IPS-11a (cell line): ENCODE data around the gene LOC128125822.

Experiments used
- H3K4me3 ChIP-seq: one replicate; pipeline ENCODE4 v1.5.1; 2013; ENCODE audit warnings: low read depth, low read length, control low read depth

LOC128125822 gene

GRCh38 chr6:63554782-63555181, 17.5 kb upstream of the LOC128125822 start:
- no peak overlapping the region for H3K4me3 ChIP-seq

DNA sequence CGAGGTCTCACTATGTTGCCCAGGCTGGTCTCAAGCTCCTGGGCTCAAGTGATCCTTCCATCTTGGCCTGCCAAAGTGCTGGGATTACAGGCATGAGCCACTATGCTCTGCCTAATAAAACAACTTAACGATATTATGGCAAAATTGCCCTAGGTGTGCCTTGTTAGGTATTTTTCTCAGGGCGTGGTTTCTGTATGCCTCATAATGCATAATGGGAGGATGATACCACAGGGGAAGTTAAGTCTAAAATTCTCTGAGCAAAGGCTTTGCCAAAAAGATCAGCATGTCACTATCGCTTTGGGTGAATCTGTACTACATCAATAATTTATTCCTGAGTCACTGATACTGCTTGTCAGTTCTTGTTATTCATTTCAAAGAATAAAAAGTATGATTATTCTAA, 15.9 kb upstream of the LOC128125822 start:
- no peak overlapping the region for H3K4me3 ChIP-seq

DNA sequence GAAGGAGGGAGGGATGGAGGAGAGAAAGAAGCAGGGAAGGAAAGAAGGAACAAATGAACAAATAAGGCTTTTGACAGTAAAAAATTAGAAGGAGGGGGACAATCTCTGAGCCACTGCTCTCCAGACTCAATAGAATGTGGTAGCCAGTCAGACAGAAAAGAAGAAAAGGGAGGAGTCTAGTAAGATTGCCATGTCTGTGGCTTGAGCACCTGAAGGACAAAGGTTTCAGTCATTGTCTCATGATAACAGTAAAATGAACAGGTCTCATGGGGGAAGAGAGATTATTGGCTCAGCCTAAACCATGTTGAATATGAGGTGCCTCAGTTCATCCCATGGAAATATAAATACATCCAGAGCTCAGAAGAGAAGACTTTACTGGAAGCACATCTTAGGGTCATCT, 14.0 kb upstream of the LOC128125822 start:
- no peak overlapping the region for H3K4me3 ChIP-seq

- H3K4me3 ChIP-seq: no peak overlapping the region
Observed at GRCh38 chr6:63560801-63561287, 11.4 kb upstream of the LOC128125822 start.

DNA sequence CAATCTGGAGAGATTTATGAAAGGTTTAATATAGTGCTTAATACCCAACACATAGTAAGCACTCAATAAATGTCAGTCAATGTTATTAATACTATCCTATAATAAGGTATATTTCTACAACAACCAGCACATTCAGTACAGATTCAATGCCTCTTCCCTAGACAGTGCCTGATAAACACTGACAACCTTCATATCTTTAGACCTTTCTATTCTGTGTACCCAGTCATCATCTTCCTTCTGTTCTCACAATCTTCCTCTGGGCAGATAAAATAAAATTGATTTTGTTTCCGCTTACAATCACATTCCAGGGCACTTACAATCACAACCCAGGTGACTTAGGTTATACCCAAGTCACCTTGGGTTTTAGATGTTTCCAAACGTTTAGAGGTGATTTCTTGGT, 11.0 kb upstream of the LOC128125822 start:
- no peak overlapping the region for H3K4me3 ChIP-seq

DNA sequence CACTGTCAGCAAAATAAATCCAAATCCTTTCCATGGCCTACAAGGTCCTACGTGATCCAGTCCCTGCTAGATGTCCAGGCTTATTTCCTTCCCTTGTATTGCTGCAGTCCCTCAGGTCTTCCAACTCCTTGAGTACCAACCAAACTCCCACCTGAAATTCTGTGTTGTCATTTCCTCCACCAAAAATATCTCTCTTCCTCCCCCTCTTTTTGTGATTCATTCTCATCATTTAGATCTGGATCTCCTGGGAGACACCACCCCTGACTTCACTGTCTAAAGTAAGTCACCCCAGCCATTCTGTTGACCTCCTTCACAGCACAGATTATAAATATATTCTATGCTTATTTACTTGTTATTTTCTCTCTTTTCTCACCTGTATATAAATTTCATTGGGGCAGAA, 9.0 kb upstream of the LOC128125822 start:
- no peak overlapping the region for H3K4me3 ChIP-seq

GRCh38 chr6:63565058-63565726, 7.1 kb upstream of the LOC128125822 start:
- no peak overlapping the region for H3K4me3 ChIP-seq

DNA sequence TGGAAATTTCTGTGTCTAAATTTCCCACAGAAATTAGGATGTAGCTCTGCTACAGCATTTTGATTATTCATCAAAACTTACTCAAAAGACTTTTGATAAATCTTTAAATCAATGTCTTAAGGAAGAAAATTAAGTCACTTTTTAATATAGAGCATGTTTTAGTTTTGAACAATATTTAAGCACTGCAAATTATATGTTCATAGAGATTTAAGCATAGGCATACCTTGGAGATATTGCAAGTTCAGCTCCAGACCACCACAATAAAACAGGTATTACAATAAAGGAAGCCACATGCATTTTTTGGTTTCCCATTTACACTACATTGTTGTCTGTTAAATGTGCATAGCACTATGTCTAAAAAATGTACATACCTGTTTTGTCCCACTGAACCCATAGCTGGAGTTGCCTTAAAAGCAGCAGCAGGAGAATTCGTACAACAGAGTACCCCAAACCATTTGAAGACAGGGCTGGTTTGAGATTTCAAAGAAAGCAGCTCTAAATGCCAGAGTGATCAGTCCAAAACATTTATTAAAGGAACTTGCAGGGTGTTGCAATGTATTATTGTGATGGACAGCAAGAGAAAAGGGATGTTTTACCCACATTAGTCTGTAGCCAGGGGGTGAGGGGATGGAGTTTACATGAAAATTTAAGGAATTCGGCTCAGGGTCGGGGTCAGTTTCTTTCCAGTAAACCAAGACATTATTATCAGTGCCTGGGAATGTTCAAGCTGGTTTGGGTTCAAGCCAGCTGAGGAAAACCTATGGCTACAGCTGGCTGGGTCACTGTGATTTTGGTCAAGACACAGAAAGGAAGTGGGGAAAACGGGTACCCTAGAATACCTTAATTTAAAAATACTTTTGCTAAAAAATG, 6.3 kb upstream of the LOC128125822 start:
- no peak overlapping the region for H3K4me3 ChIP-seq

DNA sequence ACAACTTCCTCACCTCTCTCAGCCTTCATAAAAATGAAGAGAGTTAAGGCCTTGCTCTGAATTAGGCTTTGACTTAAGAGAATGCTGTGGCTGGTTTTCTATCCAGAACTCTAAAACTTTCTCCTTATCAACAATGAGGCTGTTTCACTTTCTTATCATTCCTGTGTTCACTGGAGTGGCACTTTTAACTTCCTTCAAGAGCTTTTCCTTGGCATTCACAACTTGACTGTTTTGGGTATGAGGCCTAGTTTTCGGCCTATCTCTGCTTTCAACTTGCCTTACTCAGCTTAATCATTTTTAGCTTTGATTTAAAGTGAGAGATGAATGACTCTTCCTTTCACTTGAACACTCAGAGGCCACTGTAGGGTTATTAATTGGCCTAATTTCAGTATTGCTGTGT, 4.3 kb upstream of the LOC128125822 start:
- no peak overlapping the region for H3K4me3 ChIP-seq

DNA sequence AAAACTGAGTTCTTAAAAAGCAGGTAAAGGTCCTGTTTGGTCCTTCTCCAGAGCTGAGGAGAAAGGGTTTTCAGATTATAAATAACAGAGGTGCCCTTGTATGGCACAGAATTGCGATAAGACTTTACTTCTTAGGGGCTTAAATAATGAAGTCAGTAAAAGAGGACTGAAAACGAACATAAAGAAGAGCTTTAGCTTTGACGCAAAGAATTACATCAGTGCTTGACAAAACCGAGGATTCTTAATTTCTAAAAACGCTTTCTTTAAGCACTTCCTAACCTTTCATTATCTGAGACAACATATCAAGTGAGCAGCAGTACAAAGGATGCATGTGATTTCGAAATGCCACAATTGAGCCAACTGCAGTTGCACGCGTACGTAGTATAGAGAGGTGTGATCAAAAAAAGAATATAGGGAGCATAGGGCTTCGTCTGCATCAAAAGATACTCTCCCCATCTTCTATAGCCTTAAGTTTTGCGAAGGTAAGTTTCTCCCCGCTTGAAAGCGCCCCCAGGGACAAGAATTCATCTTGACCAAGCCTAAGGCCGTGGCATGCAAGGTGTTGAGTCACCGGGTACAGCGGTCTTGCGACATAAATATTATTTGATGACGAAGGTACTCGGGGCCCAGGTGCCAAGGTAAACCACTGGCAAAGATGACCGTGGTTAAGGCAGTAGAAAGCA, 778 bp upstream of the LOC128125822 start:
- peak overlapping the region; percentile 88 for H3K4me3 ChIP-seq

GRCh38 chr6:63572747-63573075, 431 bp downstream of the LOC128125822 start:
- peak overlapping the region; percentile 88 for H3K4me3 ChIP-seq

DNA sequence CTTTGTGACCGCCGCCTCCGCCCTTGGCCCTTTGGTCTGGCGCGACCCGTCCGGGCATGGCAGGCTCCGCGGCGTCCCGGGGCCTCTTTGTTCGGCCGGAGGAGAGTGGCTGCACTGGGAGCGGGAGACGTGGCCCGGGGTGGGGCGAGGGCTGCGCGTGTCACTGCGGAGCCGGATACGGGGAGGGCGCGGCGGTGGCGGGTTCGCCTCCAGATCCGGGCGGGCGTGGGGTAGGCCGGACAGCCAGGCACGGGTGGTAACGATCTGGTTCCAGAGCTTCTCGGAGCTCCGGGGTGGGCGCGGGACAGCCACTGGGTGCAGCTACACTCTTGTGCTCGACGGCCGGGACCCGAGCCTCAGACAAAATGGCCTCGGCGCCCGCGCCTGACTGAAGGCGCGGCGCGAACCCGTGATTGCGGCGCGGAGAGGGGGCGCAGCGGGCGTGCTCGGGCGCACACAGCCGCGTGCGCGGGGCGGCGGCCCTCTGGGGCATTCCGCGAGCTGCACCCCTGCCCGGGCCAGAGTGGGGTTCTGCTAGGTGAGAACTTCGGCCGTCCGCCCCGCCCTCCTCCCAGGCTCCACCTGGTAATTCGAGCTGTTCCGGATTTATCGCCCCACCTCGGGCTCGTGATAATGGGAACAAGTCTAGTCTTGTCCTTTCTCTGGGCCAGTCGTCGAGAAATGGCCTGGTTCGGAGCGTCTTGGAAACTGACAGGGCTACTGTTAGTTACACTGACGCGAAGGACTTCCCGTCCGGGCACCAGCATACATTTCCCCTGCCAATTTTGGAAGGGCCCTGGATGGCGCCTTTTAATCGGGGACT, 1.0 kb downstream of the LOC128125822 start:
- peak overlapping the region; percentile 88 for H3K4me3 ChIP-seq

DNA sequence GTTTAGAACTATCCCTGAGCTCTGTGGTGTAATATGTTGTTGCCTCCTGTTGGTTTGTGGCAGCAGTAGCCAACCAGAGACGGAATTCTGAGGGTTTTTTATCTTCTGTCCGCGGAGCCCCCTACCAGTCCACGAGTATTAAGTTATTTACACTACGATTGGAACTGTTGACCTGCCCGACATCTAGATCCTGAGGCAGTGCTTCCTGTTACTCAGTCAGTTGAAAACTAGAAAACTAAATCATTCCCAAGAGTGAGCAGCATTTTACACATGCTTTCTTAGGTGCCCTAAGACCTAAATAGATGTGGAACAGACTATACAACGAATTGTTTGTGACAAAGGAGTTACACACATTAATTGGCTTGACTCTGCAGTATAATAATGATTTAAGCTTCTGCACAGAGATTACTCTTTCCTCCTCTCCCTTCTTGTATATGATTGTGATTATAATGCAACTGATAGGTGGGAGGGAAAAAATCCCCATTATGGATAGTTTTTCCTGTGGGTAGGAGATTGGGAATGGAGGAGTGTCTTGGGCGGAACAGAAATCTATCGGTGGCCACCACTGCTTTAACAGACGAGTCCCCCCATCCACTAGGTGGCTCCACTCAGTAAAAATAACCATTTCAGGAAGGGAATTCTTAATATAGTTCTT, 1.7 kb downstream of the LOC128125822 start:
- peak overlapping the region; percentile 88 for H3K4me3 ChIP-seq

GRCh38 chr6:63574554-63574900, 2.2 kb downstream of the LOC128125822 start:
- peak overlapping the region; percentile 88 for H3K4me3 ChIP-seq

- H3K4me3 ChIP-seq: no peak overlapping the region
Observed at GRCh38 chr6:63576147-63576772, 4.0 kb downstream of the LOC128125822 start.

- H3K4me3 ChIP-seq: no peak overlapping the region
Observed at GRCh38 chr6:63576985-63577712, 4.9 kb downstream of the LOC128125822 start.

DNA sequence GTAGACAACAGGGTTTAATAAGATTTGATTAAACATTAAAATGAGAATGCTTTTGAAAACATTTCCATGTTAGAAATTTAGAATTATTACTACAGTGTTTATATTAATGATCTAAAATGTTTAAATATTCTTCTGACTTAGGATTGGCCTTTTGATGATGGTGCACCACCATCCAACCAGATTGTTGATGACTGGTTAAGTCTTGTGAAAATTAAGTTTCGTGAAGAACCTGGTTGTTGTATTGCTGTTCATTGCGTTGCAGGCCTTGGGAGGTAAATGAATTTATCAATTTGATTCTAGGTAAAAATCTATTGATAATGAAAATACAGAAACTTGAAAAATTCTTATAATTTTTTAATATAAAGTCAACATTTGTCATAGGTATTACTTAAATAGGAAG, 6.5 kb downstream of the LOC128125822 start:
- H3K4me3 ChIP-seq: no peak overlapping the region

DNA sequence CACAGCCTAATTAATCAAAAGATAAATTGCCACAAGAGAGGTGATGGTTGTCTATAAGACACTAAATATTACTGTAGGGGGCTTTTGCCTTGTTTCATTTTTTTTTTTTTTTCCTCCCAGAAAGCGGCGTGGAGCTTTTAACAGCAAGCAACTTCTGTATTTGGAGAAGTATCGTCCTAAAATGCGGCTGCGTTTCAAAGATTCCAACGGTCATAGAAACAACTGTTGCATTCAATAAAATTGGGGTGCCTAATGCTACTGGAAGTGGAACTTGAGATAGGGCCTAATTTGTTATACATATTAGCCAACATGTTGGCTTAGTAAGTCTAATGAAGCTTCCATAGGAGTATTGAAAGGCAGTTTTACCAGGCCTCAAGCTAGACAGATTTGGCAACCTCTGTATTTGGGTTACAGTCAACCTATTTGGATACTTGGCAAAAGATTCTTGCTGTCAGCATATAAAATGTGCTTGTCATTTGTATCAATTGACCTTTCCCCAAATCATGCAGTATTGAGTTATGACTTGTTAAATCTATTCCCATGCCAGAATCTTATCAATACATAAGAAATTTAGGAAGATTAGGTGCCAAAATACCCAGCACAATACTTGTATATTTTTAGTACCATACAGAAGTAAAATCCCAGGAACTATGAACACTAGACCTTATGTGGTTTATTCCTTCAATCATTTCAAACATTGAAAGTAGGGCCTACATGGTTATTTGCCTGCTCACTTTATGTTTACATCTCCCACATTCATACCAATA, 7.8 kb downstream of the LOC128125822 start:
- no peak overlapping the region for H3K4me3 ChIP-seq

- H3K4me3 ChIP-seq: no peak overlapping the region
Observed at GRCh38 chr6:63580704-63580961, 8.4 kb downstream of the LOC128125822 start.
